Stimulated activated CD8-positive, alpha-beta memory T cell treated with anti-CD3 and anti-CD28 coated beads, Interleukin-15, amount 100 ng/mL, for 48 hours (primary cell): Measurements from ENCODE around the gene SYT13.

ENCODE experiments used
- DNase-seq, 2 donors: peaks; one replicate each; pipeline ENCODE4 v3.0.0-alpha.2; 2020; ENCODE audit warnings: low read depth in 2 of 2

Gene SYT13

DNA sequence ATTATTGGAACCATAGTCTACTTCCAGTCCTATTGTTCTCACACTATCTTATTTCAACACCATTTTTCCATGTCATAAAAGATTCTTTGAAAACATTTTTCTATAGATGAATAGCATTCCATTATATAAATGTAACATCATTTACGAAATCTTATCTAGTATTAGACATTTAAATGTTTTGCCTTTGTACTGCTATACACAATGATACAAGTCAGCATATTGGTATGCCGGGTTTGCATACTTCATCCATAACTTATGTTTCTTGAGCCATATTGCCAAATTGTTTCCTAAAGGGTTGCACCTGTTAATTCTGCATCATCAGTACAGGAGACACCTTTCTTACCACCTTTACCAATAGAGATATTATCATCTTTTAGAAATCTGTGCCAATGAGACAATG, 68.2 kb downstream of the SYT13 start:
- no peak for DNase-seq

DNA sequence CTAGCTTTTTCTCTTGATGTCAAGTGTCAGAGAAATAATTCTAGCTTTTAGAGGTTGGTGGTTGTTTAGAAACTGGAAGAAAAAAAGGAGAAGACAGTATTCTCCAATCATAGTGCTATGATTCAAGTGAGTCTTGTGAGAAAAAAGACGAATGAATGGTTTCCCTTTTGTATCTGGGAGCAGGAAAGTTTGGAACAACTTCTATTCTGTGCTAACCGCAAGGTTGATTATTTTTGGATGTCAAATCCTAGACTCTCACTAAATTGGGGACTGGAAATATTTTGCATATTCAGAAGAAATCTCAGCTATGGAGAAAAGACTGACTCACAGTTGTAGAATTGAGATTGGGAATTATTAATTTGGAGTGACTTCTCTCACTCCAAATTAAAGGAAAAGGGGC, 69.2 kb downstream of the SYT13 start:
- no peak for DNase-seq

DNA sequence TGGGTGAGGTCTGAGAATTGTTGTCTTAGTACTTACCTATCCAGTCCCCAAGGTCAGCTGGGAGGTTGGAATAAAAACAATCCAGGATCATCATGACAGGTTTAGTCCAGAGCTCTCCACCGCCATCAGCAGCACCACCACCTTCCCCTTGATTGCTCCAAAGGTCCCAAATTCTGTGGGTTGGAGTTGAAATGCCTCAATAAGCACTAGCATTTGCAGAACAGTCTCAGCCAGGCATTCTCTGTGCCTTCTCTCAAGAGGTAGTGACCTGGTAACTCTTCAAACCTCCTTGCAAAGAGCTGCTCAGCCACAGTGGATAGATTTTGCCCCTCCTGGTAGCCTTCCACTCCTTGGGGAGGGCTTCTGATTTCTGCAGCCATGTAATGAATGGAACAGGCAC, 70.1 kb downstream of the SYT13 start:
- DNase-seq, result no peak

DNA sequence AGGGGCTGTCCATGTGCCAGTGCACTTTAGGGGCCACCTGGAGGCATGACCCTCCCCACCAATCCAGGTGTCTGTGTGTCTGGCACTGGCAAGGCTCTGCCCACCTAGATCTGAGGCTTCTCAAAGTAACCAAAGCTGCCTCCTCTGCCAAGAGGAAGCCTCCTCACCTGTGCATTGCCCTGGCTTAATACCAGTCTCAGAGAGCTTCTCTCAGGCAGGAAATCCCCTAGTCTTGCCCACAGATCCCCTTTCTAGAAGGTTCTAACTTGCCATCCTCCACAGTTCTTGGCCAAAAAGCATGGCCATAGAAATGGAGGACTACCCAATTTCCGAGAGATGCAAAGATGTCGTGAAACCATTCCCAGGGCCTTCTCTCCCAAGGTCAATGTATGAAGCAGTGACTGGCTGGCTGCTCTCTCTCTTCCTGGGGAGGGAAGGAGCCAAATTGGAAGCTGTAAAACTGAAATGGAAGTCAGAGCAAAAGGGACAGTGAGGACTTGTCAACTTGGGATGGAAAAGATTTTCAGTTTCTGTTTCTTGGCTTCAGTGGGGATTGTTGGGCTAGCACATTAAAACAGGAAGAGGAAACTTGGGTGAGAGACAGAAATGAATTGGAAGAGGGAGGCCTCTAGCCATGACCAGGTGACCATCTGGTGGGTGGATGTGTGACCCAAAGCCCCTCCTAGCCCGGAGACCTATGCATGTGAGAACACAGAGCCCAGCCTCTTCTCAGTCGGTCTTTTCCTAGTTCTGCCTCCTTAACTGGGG, 70.9 kb downstream of the SYT13 start:
- no peak for DNase-seq

DNA sequence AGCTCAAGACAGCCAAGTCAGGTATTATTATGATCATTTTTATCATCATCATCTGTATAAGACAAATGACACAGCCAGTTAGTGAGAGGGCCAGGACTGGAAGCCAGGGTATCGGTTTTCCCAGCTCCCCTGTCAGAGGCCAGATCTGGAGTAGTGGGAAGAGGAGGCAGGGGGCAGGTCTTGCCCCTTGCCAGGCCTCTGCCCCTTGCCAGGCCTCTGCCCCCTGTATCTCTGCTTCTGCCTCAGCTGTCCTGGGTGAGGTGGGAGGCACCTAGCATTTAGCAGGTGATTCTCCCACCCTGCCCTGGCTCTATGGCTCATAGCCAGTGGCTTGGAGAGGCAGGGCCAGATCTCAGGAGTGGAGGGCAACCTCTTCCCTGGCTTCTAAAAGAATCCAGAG, 72.4 kb downstream of the SYT13 start:
- no peak for DNase-seq

DNA sequence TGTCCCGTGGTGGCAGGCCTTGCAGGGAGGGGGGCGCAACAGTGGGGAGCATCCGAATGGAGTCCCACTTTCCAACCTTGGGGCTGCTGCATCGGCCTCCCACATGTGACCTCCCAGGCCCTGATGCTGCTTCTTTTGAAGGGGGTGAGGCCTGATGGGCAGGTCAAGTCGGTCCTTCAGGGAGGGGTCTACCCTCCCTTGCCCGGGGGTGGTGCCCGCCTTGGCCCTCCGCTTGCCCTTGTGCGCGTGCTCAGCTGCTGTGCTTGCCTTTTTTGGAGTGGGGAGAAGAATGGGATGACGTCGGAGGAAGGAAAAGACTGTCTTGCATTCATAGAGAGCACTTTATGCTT, 72.8 kb downstream of the SYT13 start:
- DNase-seq, result no peak

DNA sequence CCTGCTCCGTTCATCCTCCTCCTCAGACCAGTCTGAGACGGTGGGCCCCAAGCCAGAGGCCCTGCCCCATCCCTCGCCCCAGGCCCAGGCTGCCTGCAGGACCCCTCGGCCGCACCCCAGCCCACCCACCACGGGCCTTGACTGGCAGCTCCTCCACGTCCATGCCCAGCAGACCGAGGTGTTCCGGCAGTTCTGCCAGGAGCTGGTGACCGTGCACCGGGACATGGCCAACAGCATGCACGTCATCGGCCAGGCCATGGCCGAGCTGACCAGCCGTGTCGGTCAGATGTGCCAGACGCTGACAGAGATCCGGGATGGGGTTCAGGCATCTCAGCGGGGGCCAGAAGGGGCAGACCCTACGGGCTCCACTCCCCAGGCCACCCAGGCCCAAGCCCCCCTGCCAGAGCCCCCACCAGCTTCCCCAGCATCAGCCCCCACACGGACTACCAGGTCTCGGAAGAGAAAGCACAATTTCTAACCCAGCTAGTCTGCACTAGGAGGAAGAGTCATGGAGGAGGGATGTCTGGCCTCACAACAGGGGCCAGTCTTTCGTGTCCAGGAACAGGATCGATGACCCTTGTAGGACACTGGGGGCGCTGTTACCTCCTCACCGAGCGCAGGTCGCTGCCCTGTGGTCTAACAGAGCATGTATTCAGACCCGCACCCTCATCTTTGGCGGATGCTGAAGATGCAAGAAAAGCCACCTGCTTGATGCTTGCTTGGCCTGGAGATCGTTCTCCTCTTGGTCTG, 73.4 kb downstream of the SYT13 start:
- DNase-seq, result no peak

DNA sequence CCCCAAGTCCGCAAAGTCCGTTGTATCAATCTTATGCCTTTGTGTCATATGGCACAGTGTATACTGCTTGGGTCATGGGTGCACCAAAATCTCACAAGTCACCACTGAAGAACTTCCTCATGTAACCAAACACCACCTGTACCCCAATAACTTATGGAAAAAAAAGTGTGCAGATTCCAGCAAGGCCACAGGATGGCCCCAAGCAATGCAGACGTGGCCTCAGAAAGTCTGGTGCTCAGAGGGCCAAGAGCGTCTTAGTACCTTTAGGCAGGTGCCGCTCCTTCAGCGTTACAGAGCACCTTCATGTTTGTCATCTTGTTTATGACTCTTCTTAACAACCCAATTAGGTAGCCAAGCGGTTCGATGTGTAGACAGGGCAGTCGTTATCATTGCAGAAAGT, 74.4 kb downstream of the SYT13 start:
- no peak for DNase-seq

DNA sequence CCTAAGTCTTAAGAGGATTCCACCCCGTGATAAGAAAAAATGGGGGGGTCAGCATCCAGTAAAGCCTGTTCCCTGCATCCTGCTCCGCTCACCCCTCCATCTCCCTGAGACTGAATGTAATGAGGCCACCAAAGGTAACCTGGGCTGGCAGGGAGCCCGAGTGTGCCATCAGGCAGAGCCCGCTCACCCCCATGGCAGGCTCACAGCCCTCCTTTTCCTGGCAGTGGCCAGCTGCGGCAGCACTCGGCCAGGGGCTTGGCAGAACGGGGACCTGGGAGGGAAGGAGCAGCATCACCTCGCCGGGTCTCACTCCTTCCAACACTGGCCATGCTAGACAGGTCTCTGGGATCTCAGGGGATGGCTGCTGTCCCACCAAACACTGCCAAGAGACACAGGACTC, 75.3 kb downstream of the SYT13 start:
- no peak for DNase-seq

DNA sequence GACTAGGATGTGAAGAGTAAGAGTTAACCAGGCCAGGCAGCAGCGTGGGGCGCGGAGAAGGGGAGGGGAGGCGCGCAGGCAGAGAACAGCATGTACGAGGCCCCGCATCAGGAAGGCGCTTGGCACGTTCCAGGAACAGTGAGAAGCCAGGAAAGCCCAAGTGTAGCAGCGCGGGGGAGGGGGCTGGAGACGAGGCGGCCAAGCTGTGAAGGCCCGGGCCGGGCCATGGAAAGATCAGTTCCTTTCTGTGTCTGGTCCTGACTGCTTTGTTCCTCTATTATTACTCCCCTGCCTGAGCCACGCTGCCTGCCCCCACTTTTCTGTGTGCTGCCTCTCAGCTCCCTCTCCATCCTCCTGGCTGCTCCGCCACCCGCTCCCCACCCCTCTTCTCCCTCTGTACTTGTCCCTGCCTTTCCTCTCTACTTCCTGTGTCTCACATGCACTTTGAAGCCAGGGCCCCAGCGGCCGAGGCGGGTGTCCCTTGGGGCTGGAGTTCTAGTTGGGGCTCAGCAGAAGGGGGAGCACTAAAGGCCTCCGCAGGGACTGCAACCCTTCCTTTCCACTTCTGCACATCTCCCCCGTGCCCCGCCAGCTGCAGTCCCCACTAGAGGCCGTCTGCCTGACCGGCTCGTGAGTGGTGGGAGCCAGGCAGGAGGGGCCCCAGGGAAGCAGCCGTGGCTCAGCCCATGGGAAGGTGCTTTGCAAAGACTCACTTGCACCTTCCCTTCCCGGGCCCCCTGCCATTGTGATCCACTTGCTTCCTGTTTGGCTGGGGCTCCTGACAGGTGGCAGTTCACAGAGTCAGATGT, 76.0 kb downstream of the SYT13 start:
- DNase-seq, result no peak

DNA sequence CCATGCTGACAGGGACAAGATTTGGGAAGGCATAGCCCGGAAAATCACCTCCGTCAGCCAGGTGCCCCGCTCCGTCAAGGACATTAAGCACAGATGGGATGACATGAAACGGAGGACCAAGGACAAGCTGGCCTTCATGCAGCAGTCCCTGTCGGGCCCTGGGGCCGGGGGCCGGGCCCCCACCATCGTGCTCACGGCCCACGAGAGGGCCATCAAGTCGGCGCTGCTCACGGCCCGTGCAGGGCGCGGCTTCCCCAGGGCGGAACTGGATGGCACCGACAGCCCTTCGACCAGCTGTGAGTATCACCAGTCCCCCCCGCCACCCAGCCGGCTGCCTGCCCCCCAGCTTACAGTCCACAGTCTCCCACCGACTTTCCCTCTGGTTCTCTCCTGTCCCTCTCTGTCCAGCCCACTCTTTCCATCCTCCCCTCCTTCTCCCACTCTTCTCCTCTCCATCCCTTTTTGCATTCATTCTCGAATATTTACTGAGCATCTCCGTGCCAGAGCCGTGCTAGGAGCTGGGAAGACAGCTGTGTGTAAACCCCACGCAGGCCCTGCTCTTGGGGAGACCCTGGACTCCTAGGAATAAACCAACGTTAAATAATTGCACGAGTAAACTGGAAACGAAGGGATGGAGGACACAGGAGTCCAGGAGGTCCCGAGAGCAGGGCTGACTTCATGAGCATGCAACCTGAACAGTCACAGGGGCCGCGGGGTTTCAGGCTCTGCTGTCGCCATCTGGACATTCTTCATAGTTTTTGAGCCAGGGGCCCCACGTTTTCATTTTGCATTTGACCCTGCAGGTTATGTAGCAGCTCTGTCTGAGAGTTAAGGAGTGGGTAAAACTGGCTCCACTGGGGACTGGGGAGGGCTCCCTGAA, 76.9 kb downstream of the SYT13 start:
- DNase-seq, result no peak

DNA sequence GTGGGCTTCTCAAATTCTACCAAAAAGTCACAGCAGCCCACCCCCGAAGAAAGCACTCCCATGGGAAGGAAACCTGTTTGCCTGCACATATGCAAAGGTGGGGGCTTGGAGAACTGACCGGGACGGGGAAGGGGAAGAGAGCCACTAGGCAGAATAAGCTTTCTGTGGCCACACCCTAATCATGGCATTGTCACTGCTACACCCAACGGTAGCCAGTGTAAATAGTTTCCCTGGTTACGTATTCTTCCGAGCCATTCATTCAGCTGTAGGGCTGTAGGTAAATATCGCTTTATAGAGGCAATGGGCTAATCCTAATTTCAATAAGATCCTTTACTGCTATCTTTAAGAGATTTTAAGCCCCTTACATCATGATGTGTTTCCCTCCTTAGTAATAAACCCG, 78.0 kb downstream of the SYT13 start:
- no peak for DNase-seq

DNA sequence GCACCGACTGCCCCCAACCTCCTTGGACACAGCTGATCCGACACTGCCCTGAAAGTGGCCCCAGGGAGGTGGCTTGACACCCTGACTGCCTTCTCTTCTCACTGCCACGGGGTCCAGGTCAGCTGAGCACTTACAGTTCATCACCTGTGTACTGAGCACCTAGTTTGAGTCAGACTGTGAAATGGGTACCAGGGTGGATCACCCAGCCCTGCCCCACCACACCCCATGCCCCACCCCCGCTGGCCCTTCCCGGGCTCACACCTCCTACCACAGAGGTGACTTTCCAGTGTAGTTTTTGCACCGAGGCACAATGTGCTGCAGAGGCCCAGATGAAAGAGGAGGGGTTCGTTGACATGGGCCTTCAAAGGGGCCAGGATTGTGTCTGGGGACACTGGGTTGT, 80.2 kb downstream of the SYT13 start:
- no peak for DNase-seq

DNA sequence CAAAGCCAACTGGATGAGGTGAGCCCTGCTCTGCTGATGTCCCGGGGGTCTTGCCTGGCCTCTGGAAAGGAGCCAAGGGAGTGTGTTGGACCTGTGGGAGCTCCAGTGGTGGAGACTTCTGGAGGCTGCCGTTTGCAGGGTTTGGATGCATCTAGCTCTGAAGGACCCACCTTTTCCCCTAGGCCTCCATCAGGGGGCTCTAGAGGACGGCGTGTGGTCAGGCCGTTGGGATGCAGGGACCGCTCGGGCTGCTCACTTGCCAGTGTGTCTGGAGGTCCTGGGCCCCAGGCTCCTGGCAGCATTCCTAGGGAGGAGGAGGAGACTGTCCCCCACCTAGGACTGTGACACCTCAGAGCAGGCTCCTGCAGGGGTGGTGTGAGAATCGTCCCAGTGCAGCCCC, 81.4 kb downstream of the SYT13 start:
- DNase-seq, result no peak

DNA sequence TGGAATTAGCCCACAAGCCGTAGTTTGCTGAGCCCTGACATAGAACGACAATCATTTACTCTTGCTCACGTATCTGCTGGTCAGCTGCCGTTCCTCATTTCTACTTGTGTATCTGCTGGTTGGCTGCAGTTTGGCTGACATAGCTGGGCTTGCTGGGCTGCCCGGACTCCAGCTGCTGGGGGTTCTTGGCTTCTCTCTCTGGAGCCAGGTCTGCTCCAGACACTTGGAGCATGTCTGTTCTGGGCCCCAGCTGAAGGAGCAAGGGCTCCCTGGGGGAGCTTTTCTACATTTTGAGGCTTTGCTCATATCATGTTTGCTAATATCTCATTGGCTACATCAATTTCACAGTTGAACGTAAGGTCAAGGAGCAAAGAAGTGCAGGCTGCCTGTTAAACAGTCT, 92.4 kb downstream of the SYT13 start:
- no peak for DNase-seq
